Neural progenitor cell (in vitro differentiated cells): ENCODE measurements around the gene GPRC5D. TPM values are rescaled to one million over a fixed set of nuclear protein-coding genes. Genes with fewer than 3 reads are reported as not detected.
A peak's percentile ranks its signal among the peaks of the same experiment; 100 is the strongest.

Experiments used
- DNase-seq: peaks from one replicate; pipeline ENCODE4 v3.0.0-alpha.2; 2016; ENCODE audit warnings: low spot score
- H2AFZ ChIP-seq: fragments of 200-600 bp; sonication (generic); replicated peaks from 2 replicates; pipeline ENCODE4 v1.6.1; 2016; ENCODE audit warnings: antibody characterized with exemption
- H3F3A ChIP-seq: fragments of 200-600 bp; sonication (generic); 2 replicates; pipeline ENCODE4 v1.6.1; 2016; ENCODE audit warnings: antibody characterized with exemption, low read depth
- H3K27ac ChIP-seq: fragments of 200-600 bp; sonication (generic); 2 replicates; pipeline ENCODE4 v1.5.1; 2016; ENCODE audit warnings: mild to moderate bottlenecking
- H3K27me3 ChIP-seq: fragments of 200-600 bp; sonication (generic); 2 replicates; pipeline ENCODE4 v1.6.1; 2016; ENCODE audit warnings: mild to moderate bottlenecking, moderate library complexity
- H3K36me3 ChIP-seq: fragments of 200-600 bp; sonication (generic); 2 replicates; pipeline ENCODE4 v1.5.1; 2016
- H3K4me1 ChIP-seq: fragments of 200-600 bp; sonication (generic); 2 replicates; pipeline ENCODE4 v1.6.1; 2016; ENCODE audit warnings: mixed run types
- H3K4me2 ChIP-seq: fragments of 200-600 bp; sonication (generic); 2 replicates; pipeline ENCODE4 v1.6.1; 2016
- H3K4me3 ChIP-seq: fragments of 200-600 bp; sonication (generic); 2 replicates; pipeline ENCODE4 v1.5.1; 2016
- H3K79me2 ChIP-seq: fragments of 200-600 bp; sonication (generic); 2 replicates; pipeline ENCODE4 v1.6.1; 2016; ENCODE audit warnings: low read depth
- H3K9ac ChIP-seq: fragments of 200-600 bp; sonication (generic); 2 replicates; pipeline ENCODE4 v1.6.1; 2016
- H3K9me3 ChIP-seq: fragments of 200-600 bp; sonication (generic); 2 replicates; pipeline ENCODE4 v1.5.1; 2016; ENCODE audit warnings: low read depth
- H4K20me1 ChIP-seq: fragments of 200-600 bp; sonication (generic); 2 replicates; pipeline ENCODE4 v1.6.1; 2016; ENCODE audit warnings: low read depth
- H3K27ac Mint-ChIP-seq: 3 replicates; pipeline ENCODE4 v1.8.0; 2021; ENCODE audit warnings: mixed read lengths
- H3K27me3 Mint-ChIP-seq: 2 replicates; pipeline ENCODE4 v1.8.0; 2022; ENCODE audit warnings: low read depth, mild to moderate bottlenecking, inconsistent platforms, moderate library complexity, mixed read lengths; ENCODE audit not compliant: insufficient read depth
- H3K36me3 Mint-ChIP-seq: 3 replicates; pipeline ENCODE4 v1.8.0; 2021; ENCODE audit warnings: mixed read lengths
- H3K4me1 Mint-ChIP-seq: 3 replicates; pipeline ENCODE4 v1.8.0; 2021; ENCODE audit warnings: mixed read lengths
- H3K4me3 Mint-ChIP-seq: 3 replicates; pipeline ENCODE4 v1.8.0; 2021; ENCODE audit warnings: mild to moderate bottlenecking, moderate library complexity, mixed read lengths
- H3K9me3 Mint-ChIP-seq: 3 replicates; pipeline ENCODE4 v1.8.0; 2020; ENCODE audit warnings: mixed read lengths
- CTCF ChIP-seq: fragments of 200-600 bp; sonication (generic); IDR thresholded peaks from 2 replicates; pipeline ENCODE4 v1.5.1; 2017; ENCODE audit warnings: antibody characterized with exemption, mild to moderate bottlenecking
- EZH2 ChIP-seq: fragments of 200-600 bp; sonication (generic); IDR thresholded peaks from 2 replicates; pipeline ENCODE4 v1.6.1; 2017; ENCODE audit warnings: antibody characterized with exemption, mild to moderate bottlenecking, moderate library complexity
- EZH2phosphoT487 ChIP-seq: fragments of 200-600 bp; sonication (generic); IDR thresholded peaks from 2 replicates; pipeline ENCODE4 v1.6.1; 2017; ENCODE audit warnings: antibody characterized with exemption
- microRNA counts: library from miRNA; unstranded; fragments of <30 nt; microRNA quantifications from one replicate; lab custom pipeline; 2016
- small RNA-seq: library from RNA; depleted of rRNA; stranded (forward); fragments of <200 nt; gene quantifications from one replicate; pipeline ENCODE3, GENCODE V24; 2015
- total RNA-seq: library from RNA; depleted of rRNA; stranded (reverse); fragments of >200 nt; gene quantifications from 2 replicates; pipeline ENCODE4 v1.2.3, GENCODE V29; 2015; ENCODE audit warnings: low replicate concordance

Gene GPRC5D
- total RNA-seq, 1 donor from 2014 or later, result not detected

DNA sequence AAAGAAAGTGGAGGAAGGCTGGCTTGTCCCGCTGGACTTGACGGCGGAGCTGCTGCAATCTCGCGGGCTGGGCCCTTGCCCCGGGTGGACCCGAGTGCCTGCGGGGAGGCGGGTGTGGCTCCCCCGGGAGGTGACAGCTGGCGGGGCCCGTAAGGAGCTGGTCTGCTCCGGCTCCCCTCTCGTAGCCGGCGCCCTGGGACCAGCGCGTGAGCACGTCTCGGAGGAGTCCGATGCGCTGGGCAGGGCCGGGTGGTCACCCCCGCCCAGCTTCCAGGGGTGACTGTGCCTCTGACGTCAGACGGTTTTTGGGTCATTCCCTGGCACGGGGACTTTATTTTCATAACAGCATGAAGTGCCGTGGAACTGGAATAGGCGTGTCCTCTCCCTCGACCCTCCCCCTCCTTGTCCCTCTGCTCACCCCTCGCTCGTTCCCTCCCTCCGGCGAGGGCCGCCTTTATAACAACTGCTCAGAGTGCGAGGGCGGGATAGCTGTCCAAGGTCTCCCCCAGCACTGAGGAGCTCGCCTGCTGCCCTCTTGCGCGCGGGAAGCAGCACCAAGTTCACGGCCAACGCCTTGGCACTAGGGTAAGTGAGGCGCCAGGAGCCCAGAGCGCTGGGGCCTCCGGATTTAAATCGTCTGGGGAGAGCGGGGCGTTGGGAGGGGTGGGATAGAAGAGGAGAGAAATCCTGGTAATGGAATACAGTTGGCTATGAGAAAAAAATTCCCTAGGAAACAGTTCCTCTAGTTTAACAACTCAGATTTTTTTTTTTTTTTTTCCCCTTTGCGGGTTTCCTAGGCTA, 60.7 kb downstream of the GPRC5D start, which contains the start of gene GPRC5A:
Gene GPRC5A, plus strand, starts transcription at position 483 of the 801 bp plus-strand sequence. CDS start 16,688 bp downstream, outside the sequence.
- H4K20me1 ChIP-seq, result peaks cover 6% of the 10 kb centered on the region
- Mint-ChIP-seq H3K27me3 (peaks cover 19% of the 10 kb centered on the region), H3K36me3 (no peaks in the 10 kb centered on the region), H3K4me3 (peak within 1 kb of the TSS; percentile 88), H3K4me1 (peaks cover 11% of the 10 kb centered on the region), H3K27ac (no peak within 1 kb of the TSS), H3K9me3 (no peaks in the 10 kb centered on the region)
- no peak within 1 kb of the TSS for H3K9ac ChIP-seq
- peaks cover 6% of the 10 kb centered on the region for H3K4me1 ChIP-seq
- H2AFZ ChIP-seq, result peak within 1 kb of the TSS; percentile 34
- H3K79me2 ChIP-seq, result no peaks in the 10 kb centered on the region
- H3K4me3 ChIP-seq, result peak within 1 kb of the TSS; percentile 51
- DNase-seq, result peak; percentile 41
- H3K4me2 ChIP-seq, result peak within 1 kb of the TSS; percentile 81
- peak; percentile 23 for TF ChIP-seq EZH2phosphoT487
- peak; percentile 62 for TF ChIP-seq EZH2
- peak; percentile 2 for TF ChIP-seq CTCF
- peaks cover 66% of the 10 kb centered on the region for H3K27me3 ChIP-seq
- H3F3A ChIP-seq, result no peaks in the 10 kb centered on the region
- H3K9me3 ChIP-seq, result no peaks in the 10 kb centered on the region
- no peaks in the 10 kb centered on the region for H3K36me3 ChIP-seq
- H3K27ac ChIP-seq, result no peak within 1 kb of the TSS

MicroRNAs within 50 kb of the gene (microRNA counts, 767-probe panel; counts per million panel counts)
- 460 counts per million, percentile 90 among the panel's probes with 10 or more counts for microRNA hsa-miR-614 (lab: Ali Mortazavi, UCI)

Small RNA genes lying within 50 kb of the gene (small RNA-seq; reads per million reads assigned to genes)
- gene RF00604, result 2.9 reads per million, percentile 91 among the genes with 10 or more reads in this experiment

Other genes starting within 250 kb of the GPRC5D start
- 75.5 and 84.2 TPM in 2 replicates for gene CDKN1B, start 234.8 kb downstream of the GPRC5D start, total RNA-seq
- 7.4 and 11.8 TPM in 2 replicates for gene APOLD1, start 166.5 kb downstream of the GPRC5D start, total RNA-seq
- 86.2 and 107 TPM in 2 replicates for gene DDX47, start 138.8 kb downstream of the GPRC5D start, total RNA-seq
- not detected in 2 replicates for gene GPRC5A, start 60.6 kb downstream of the GPRC5D start, total RNA-seq
- 7.4 and 8.6 TPM in 2 replicates for gene HEBP1, start 48.1 kb upstream of the GPRC5D start, total RNA-seq
- gene FAM234B, start 92.2 kb upstream of the GPRC5D start, total RNA-seq, result 20.8 and 23.1 TPM in 2 replicates
- gene GSG1, start 151.5 kb upstream of the GPRC5D start, total RNA-seq, result not detected in 2 replicates
- 0.43 TPM in 1 of 2 replicates, not detected in the other for gene EMP1, start 244.6 kb upstream of the GPRC5D start, total RNA-seq